Measurements from ENCODE around the gene FSHR.

GRCh38 chr2:48944956-48945355 is 209.4 kb downstream of the FSHR start:
- TF ChIP-seq, protein P1, sequence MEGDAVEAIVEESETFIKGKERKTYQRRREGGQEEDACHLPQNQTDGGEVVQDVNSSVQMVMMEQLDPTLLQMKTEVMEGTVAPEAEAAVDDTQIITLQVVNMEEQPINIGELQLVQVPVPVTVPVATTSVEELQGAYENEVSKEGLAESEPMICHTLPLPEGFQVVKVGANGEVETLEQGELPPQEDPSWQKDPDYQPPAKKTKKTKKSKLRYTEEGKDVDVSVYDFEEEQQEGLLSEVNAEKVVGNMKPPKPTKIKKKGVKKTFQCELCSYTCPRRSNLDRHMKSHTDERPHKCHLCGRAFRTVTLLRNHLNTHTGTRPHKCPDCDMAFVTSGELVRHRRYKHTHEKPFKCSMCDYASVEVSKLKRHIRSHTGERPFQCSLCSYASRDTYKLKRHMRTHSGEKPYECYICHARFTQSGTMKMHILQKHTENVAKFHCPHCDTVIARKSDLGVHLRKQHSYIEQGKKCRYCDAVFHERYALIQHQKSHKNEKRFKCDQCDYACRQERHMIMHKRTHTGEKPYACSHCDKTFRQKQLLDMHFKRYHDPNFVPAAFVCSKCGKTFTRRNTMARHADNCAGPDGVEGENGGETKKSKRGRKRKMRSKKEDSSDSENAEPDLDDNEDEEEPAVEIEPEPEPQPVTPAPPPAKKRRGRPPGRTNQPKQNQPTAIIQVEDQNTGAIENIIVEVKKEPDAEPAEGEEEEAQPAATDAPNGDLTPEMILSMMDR (IDR thresholded peaks at IDR 0.05): no peak
- TF ChIP-seq POLR2A (IDR thresholded peaks at IDR 0.05): no peak
